Gastrocnemius medialis (tissue), 4 donors: ENCODE measurements around the gene AK5. TPM values are rescaled to one million over a fixed set of nuclear protein-coding genes. Genes with fewer than 3 reads are reported as not detected.

Experiments used
- ATAC-seq, 2 donors: fragments of 150-250 bp; one replicate each; pipeline ENCODE4 v1.9.1; 2016
- DNase-seq, 2 donors: peaks; one replicate each; pipeline ENCODE4 v3.0.0-alpha.2; 2019
- H3K27ac ChIP-seq, 4 donors: fragments of 200-600 bp; sonication (generic); 1 replicate in 1 of 4; 2 replicates in 3 of 4; pipeline ENCODE4 v1.5.1; 2016 to 2018; ENCODE audit warnings: mild to moderate bottlenecking in 2 of 4, moderate library complexity in 1 of 4
- H3K27me3 ChIP-seq, 3 donors: fragments of 200-600 bp; sonication (generic) in 2 of 3; 1 replicate in 1 of 3; 2 replicates in 2 of 3; pipeline versions ENCODE4 v1.5.1 to v1.6.0; 2016 to 2019; ENCODE audit warnings: mild to moderate bottlenecking in 1 of 3, moderate library complexity in 1 of 3
- H3K36me3 ChIP-seq, 2 donors: fragments of 200-600 bp; sonication (generic) in 1 of 2; one replicate each; pipeline ENCODE4 v1.5.1; 2017 to 2018
- H3K4me1 ChIP-seq, 2 donors: fragments of 200-600 bp; sonication (generic) in 1 of 2; one replicate each; pipeline ENCODE4 v1.5.1; 2016 to 2017; ENCODE audit warnings: mild to moderate bottlenecking in 2 of 2
- H3K4me3 ChIP-seq, 4 donors: fragments of 200-600 bp; sonication (generic) in 3 of 4; 1 replicate in 1 of 4; 2 replicates in 3 of 4; pipeline ENCODE4 v1.5.1; 2016 to 2019; ENCODE audit warnings: mild to moderate bottlenecking in 2 of 4
- H3K9me3 ChIP-seq, 3 donors: fragments of 200-600 bp; sonication (generic) in 2 of 3; 1 replicate in 1 of 3; 2 replicates in 2 of 3; pipeline ENCODE4 v1.5.1; 2016 to 2019
- CTCF ChIP-seq, 5 experiments: fragments of 450-650 bp in 3 of 5; fragments of 200-600 bp in 2 of 5; sonication (generic) in 2 of 5; IDR thresholded peaks in 4 of 5; conservative IDR thresholded peaks in 1 of 5; 1 replicate in 4 of 5; 2 replicates in 1 of 5; pipeline ENCODE4 v1.5.1; 2016 to 2019; ENCODE audit warnings: antibody characterized with exemption in 5 of 5, mild to moderate bottlenecking in 3 of 5, moderate library complexity in 3 of 5
- POLR2A ChIP-seq, 2 donors: fragments of 450-650 bp; IDR thresholded peaks; one replicate each; pipeline ENCODE4 v1.6.1; 2017; ENCODE audit warnings: antibody characterized with exemption in 2 of 2, mild to moderate bottlenecking in 2 of 2, moderate library complexity in 2 of 2
- in situ Hi-C, 4 donors: fragments of 200-750 bp; cut with MboI; loops; one replicate each; pipeline versions ENCODE4 v1.15.0 to v1.8.0; 2017; ENCODE audit warnings: low sequenced_read_pairs in 4 of 4
- intact Hi-C: fragments of 100-400 bp; cut with DNase I; formaldehyde crosslinking; loops from one replicate; pipeline ENCODE4 v1.15.1; 2023; ENCODE audit warnings: low total_unique reads
- total RNA-seq, 4 donors: library from RNA; depleted of rRNA; stranded (reverse); fragments of >200 nt; gene quantifications; one replicate each; pipeline versions ENCODE4 v1.1.0 to v1.2.3, GENCODE V29; 2016

The AK5 gene
- total RNA-seq, 4 donors from 2014 or later: 0.07 to 1.8 TPM; not detected in 2

DNA sequence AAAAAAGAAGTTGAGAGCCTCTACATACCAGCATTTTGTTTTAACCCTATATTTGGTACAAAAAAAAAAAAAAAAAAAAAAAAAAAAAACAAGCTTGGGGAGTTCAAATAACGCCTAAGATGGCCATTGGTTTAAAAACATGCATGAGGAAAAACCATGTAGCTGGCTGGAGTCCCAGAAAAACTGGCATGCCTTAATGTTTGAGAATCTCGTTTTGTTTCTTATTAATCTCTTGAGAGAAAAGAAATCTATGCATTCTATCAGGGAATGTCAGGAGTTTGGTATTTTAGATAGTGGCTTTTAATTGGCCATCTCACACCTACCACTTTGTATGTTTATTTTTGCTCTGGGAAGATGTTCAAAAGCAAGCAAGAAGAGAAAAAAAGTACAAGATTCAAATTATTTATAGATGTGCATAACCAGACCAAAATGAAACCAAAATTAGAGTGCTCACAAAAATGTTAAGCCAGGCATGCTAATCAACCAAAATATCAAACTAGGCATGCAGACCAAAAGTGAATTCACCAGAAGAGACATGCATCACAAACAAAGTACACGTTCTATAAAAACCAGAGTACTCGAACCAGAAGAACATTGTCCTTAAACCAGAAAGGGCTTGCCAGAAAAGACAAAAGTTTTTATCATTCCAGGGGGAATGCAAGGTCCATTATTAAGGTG lies 156.6 kb downstream of the AK5 start:
- in situ Hi-C loops: no loop called here
- no peak for TF ChIP-seq CTCF (IDR thresholded peaks at IDR 0.05 in 4 of 5, conservative IDR thresholded peaks at IDR 0.05 in 1 of 5)
- no peak for TF ChIP-seq POLR2A (IDR thresholded peaks at IDR 0.05)
- H3K9me3 ChIP-seq: no peaks in the 10 kb centered on the region
- H3K36me3 ChIP-seq: no peaks in the 10 kb centered on the region
- no peak for ATAC-seq
- no peak overlapping the region for H3K27ac ChIP-seq
- H3K27me3 ChIP-seq: no peaks in the 10 kb centered on the region
- H3K4me1 ChIP-seq: no peaks in the 10 kb centered on the region
- intact Hi-C loops: no loop called here
- peak overlapping the region in 1 of 4 donors; percentile 24 for H3K4me3 ChIP-seq
- no peak for DNase-seq

- TF ChIP-seq CTCF (IDR thresholded peaks at IDR 0.05 in 4 of 5, conservative IDR thresholded peaks at IDR 0.05 in 1 of 5) (no peak), POLR2A (IDR thresholded peaks at IDR 0.05) (no peak)
- no peak for ATAC-seq
- in situ Hi-C loops: no loop called here
- intact Hi-C loops: no loop called here
- Histone ChIP-seq H3K36me3 (no peaks in the 10 kb centered on the region), H3K4me1 (no peaks in the 10 kb centered on the region), H3K27me3 (no peaks in the 10 kb centered on the region), H3K27ac (no peak overlapping the region), H3K4me3 (no peak overlapping the region), H3K9me3 (no peaks in the 10 kb centered on the region)
- no peak for DNase-seq
These were observed 165.2 kb downstream of the AK5 start for GRCh38 chr1:77446841-77447555.

DNA sequence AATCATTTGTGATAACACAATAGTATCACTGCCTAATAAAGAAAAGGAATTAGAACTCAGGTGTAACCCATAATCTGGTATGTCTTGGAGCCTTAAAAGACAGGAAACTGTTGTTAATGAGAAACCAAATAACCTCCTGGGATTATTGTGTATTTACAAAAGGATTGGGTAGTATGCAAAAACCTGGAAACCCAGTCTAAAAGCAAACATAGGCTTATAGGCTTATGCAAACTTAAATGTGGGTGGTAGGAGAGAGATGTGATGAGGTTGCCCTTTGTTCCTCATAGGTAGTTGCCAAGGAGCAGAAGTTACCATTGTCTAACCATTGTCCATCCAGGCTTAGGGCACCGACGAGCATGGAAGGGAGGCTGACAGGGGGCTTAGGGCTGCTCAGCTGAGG lies 165.8 kb downstream of the AK5 start:
- Histone ChIP-seq H3K4me1 (no peaks in the 10 kb centered on the region), H3K4me3 (no peak overlapping the region), H3K27me3 (no peaks in the 10 kb centered on the region), H3K9me3 (no peaks in the 10 kb centered on the region), H3K27ac (no peak overlapping the region), H3K36me3 (no peaks in the 10 kb centered on the region)
- ATAC-seq: no peak
- intact Hi-C loops: no loop called here
- in situ Hi-C loops: no loop called here
- DNase-seq: no peak
- no peak for TF ChIP-seq POLR2A (IDR thresholded peaks at IDR 0.05)
- no peak for TF ChIP-seq CTCF (IDR thresholded peaks at IDR 0.05 in 4 of 5, conservative IDR thresholded peaks at IDR 0.05 in 1 of 5)

DNA sequence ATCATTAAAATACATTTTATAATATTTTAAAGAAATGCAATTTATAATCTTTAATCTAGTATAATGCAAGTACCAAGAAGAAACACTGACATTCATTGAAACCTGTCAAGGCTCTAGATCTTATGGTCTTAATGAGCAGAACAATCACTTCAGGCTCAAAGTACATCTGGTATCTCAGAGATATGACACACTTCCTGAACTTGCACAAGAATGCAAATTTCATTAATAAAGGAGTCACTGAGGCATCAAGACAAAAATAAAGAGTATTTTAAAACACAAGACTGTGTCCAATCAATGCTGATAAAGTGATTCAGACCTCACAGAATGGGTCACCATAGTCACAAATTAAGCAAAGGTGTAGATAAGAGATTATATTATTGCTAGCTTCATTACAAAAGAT lies 178.1 kb downstream of the AK5 start:
- Histone ChIP-seq H3K4me1 (no peaks in the 10 kb centered on the region), H3K36me3 (no peaks in the 10 kb centered on the region), H3K27me3 (no peaks in the 10 kb centered on the region), H3K9me3 (no peaks in the 10 kb centered on the region), H3K27ac (no peak overlapping the region), H3K4me3 (no peak overlapping the region)
- no peak for TF ChIP-seq POLR2A (IDR thresholded peaks at IDR 0.05)
- TF ChIP-seq CTCF (IDR thresholded peaks at IDR 0.05 in 4 of 5, conservative IDR thresholded peaks at IDR 0.05 in 1 of 5): no peak
- in situ Hi-C loops (no loop called here), intact Hi-C loops (no loop called here)
- DNase-seq: no peak
- ATAC-seq: no peak
